ENCODE data around the gene NKX6-2.

DNA sequence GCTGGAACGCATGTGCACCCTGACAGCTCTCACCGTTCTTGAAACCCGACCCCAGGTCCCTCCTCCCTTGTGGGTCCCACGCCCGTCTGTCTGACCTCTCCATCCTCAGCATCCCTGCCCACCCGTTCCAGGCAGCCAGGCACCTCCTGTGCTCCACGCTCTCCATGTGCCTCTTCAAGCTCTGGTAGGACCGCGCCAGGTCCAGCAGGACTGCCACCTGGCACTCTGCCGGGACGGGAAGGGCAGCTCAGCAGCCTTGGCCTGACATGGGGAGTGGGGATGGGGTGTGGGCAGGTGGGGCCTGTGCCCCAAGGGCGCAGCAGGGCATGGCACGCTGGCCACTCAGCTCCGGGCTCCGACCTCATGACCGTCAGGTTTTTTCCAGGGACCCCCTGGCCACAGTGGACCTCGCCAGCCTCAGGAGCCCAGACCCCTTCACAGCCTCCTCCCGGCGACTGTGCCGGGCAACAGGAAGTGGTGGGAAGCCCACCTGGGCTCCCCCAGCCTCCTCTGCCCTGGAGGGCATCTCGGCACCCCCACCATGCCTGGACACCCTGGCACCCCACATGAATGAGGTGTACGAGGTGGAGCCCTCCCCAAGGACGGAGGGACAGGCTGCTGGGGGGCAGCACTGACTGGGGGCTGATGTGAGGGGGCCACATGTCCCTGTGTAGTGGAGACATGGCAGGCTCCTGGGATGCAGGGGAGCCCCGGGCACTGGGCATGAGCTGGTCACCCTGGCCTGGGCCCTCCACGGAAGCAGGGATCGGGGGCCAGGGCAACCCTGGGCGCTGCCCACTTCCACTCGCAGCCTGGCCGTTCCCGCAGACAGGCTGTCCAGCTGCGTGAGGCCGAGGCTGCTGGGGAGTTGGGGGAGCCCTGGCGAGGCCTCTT lies 25.1 kb upstream of the NKX6-2 start:
- TF ChIP-seq EZH2 (IDR thresholded peaks at IDR 0.05; ENCODE audit: insufficient read depth, poor library complexity, severe bottlenecking) (no peak), EZH2phosphoT487 (IDR thresholded peaks at IDR 0.05; ENCODE audit: insufficient read depth, low read depth) (no peak)

Data from GM23248 (cell line).